ENCODE data around the gene EXD3. TPM values are rescaled to one million over a fixed set of nuclear protein-coding genes. Genes with fewer than 3 reads are reported as not detected.

Gene EXD3
- total and polyA plus RNA-seq, 7 donors = 8.9 to 29.7 (median 18.0) TPM

DNA sequence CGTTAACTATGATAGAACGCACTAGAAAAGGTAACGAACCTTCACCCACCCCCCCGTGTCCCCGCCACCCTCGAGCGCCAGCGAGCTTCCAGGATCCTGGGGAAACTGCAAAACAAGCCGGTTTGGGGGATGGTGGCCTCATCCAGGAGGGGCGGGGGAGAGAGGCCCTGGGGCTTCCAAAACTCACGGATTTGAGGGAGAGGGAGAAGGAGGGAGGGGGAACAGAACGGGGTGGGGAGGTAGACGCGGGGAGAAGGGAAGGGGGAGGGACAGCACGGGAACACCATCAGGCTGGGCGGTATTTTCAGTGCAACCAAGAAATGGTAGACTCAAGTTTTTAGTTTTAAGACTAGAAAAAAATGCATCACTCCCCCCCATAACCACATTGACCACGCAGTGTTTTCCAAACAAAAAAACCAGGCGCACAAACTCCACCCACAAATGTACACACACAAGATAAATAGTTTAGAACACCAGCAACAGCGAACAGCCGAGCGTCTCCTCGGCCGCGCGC, 122.3 kb downstream of the EXD3 start:
- peaks cover 74 to 94% (median 91%) of the 10 kb centered on the region in 3 donors for H3K27me3 ChIP-seq
- H3K9me3 ChIP-seq = no peaks in the 10 kb centered on the region
- 1 to 3% methylated on average over 25 of the region's 25 CpGs for WGBS, 2 donors
- intact Hi-C loops (cut with DNase I) = no loop called here
- H3K36me3 ChIP-seq = no peaks in the 10 kb centered on the region
- peak overlapping the region in 3 of 4 donors; percentile 39 to 44 (median 39) for H3K4me3 ChIP-seq
- no peak for DNase-seq
- H3K27ac ChIP-seq = peak overlapping the region; percentile 60 to 70 (median 65)
- peaks cover 0 to 55% (median 48%) of the 10 kb centered on the region in 4 donors for H3K4me1 ChIP-seq
- TF ChIP-seq POLR2A (IDR thresholded peaks at IDR 0.05) = no peak
- TF ChIP-seq EP300 (IDR thresholded peaks at IDR 0.05) = no peak
- TF ChIP-seq POLR2AphosphoS5 (IDR thresholded peaks at IDR 0.05) = no peak
- no peak for TF ChIP-seq CTCF (IDR thresholded peaks at IDR 0.05)

GRCh38 chr9:137299938-137300337, 123.0 kb downstream of the EXD3 start:
- no peak for TF ChIP-seq EP300 (IDR thresholded peaks at IDR 0.05)
- no peak for TF ChIP-seq CTCF (IDR thresholded peaks at IDR 0.05)
- no peak for TF ChIP-seq POLR2A (IDR thresholded peaks at IDR 0.05)
- TF ChIP-seq POLR2AphosphoS5 (IDR thresholded peaks at IDR 0.05) = peak in 1 of 4 donors; percentile 11

DNA sequence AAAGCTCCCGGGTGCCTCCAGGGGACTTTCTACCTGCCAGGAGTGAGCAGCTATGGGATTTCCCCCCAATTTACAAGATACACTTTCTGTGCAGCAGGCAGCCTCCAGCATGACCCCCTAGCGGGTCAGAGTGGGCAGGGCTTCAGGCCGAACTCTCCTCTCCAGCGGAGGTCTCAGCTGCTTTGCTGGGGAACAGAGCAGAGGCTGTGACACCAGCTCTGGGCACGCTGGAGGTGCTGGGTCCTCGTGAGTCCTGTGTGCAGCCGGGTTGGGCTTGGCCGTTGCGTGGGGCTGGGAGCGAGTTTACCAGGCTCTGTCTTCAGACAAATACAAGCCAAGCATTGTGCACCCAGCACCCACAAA, 123.8 kb downstream of the EXD3 start:
- 14 to 58% methylated on average over 10 of the region's 10 CpGs for WGBS, 2 donors
- peaks cover 71 to 94% (median 90%) of the 10 kb centered on the region in 3 donors for H3K27me3 ChIP-seq
- DNase-seq = no peak
- no peaks in the 10 kb centered on the region for H3K9me3 ChIP-seq
- intact Hi-C loops (cut with DNase I) = loop anchor here (5.0 to 10.0 kb wide), 2 partner anchors 108 to 226 kb away; no protein-coding TSS in a partner anchor
- H3K4me3 ChIP-seq = peak overlapping the region in 1 of 4 donors; percentile 3
- TF ChIP-seq POLR2AphosphoS5 (IDR thresholded peaks at IDR 0.05) (no peak), POLR2A (IDR thresholded peaks at IDR 0.05) (no peak), EP300 (IDR thresholded peaks at IDR 0.05) (no peak), CTCF (IDR thresholded peaks at IDR 0.05) (no peak)
- H3K27ac ChIP-seq = peak overlapping the region; percentile 17 to 65 (median 54)
- H3K4me1 ChIP-seq = peaks cover 0 to 48% (median 44%) of the 10 kb centered on the region in 4 donors
- no peaks in the 10 kb centered on the region for H3K36me3 ChIP-seq

More at GRCh38 chr9:137299938-137300337, 123.0 kb downstream of the EXD3 start:
- WGBS, 2 donors = 10 to 49% methylated on average over 16 of the region's 16 CpGs
- intact Hi-C loops (cut with DNase I) = loop anchor here (5.0 to 10.0 kb wide), 2 partner anchors 107 to 225 kb away; no protein-coding TSS in a partner anchor
- Histone ChIP-seq H3K9me3 (no peaks in the 10 kb centered on the region), H3K27ac (peak overlapping the region in 3 of 4 donors; percentile 64 to 70 (median 66)), H3K36me3 (no peaks in the 10 kb centered on the region), H3K27me3 (peaks cover 73 to 94% (median 90%) of the 10 kb centered on the region in 3 donors), H3K4me3 (peak overlapping the region in 2 of 4 donors; percentile 39 to 44), H3K4me1 (peaks cover 0 to 52% (median 48%) of the 10 kb centered on the region in 4 donors)
- no peak for DNase-seq

- peak overlapping the region in 1 of 4 donors; percentile 3 for H3K4me3 ChIP-seq
- no peak for TF ChIP-seq EP300 (IDR thresholded peaks at IDR 0.05)
- TF ChIP-seq CTCF (IDR thresholded peaks at IDR 0.05) = no peak
- TF ChIP-seq POLR2AphosphoS5 (IDR thresholded peaks at IDR 0.05) = peak in 1 of 4 donors; percentile 32
- no peaks in the 10 kb centered on the region for H3K9me3 ChIP-seq
- peaks cover 0 to 47% (median 42%) of the 10 kb centered on the region in 4 donors for H3K4me1 ChIP-seq
- 14 to 58% methylated on average over 24 of the region's 24 CpGs for WGBS, 2 donors
- peak overlapping the region; percentile 36 to 65 (median 54) for H3K27ac ChIP-seq
- no peak for DNase-seq
- intact Hi-C loops (cut with DNase I) = loop anchor here (5.0 to 10.0 kb wide), 2 partner anchors 109 to 226 kb away; no protein-coding TSS in a partner anchor
- no peaks in the 10 kb centered on the region for H3K36me3 ChIP-seq
- peaks cover 70 to 94% (median 90%) of the 10 kb centered on the region in 3 donors for H3K27me3 ChIP-seq
Observed at GRCh38 chr9:137298401-137299202, 124.4 kb downstream of the EXD3 start.

Data from sigmoid colon (tissue), 7 donors.